Mucosa of descending colon (tissue), 3 donors: ENCODE measurements around the gene KRTAP19-2. TPM values are rescaled to one million over a fixed set of nuclear protein-coding genes. Genes with fewer than 3 reads are reported as not detected.
"Not testable (repeated sequence)": the region's sequence is repeated elsewhere in the genome, so short reads cannot be mapped to it uniquely, and the experiment has no call there.

Experiments
- ATAC-seq: fragments of 200-7000 bp; cut with Tn5 transposase; one replicate; pipeline ENCODE4 v1.9.1; 2020; ENCODE audit warnings: mild to moderate bottlenecking, moderate library complexity
- DNase-seq, 3 donors: peaks; one replicate each; pipeline ENCODE4 v3.0.0-alpha.2; 2020
- H3K36me3 ChIP-seq: fragments of 200-600 bp; one replicate; pipeline ENCODE4 v1.8.0; 2021; ENCODE audit warnings: low read depth, mild to moderate bottlenecking
- H3K4me1 ChIP-seq: fragments of 200-600 bp; one replicate; pipeline ENCODE4 v1.8.0; 2021; ENCODE audit warnings: low read depth, mild to moderate bottlenecking
- H3K4me3 ChIP-seq: fragments of 200-600 bp; one replicate; pipeline ENCODE4 v1.8.0; 2021; ENCODE audit warnings: mild to moderate bottlenecking
- H3K9me3 ChIP-seq: fragments of 200-600 bp; one replicate; pipeline ENCODE4 v1.8.0; 2021; ENCODE audit warnings: mild to moderate bottlenecking
- CTCF ChIP-seq: fragments of 200-600 bp; IDR thresholded peaks from one replicate; pipeline ENCODE4 v1.8.0; 2022; ENCODE audit warnings: antibody characterized with exemption, mild to moderate bottlenecking
- intact Hi-C, 2 donors: fragments of 100-400 bp; cut with DNase I in 1 of 2; cut with micrococcal nuclease in 1 of 2; formaldehyde crosslinking; loops; one replicate each; pipeline versions ENCODE4 v1.11.0 to v1.11.1; 2022; cut with DNase I, micrococcal nuclease
- long read RNA-seq, 2 donors: library from polyadenylated mRNA; unstranded; transcript quantifications; one replicate each; pipeline ENCODE4 v2.0.0, GENCODE V29; 2019 to 2021
- total RNA-seq, 3 donors: library from RNA; stranded (reverse); fragmentation: NEBNext Ultra II Directional in 2 of 3; extraction: Animal tissue kit (Norgen Biotek cat#: 25700) in 2 of 3; gene quantifications; one replicate each; pipeline versions ENCODE4 v1.2.1 to v1.2.4, GENCODE V29; 2021 to 2023
- donor health status: DM: no; HTN: no; CAD: no; lungs with moderate emphysema.
- donor health status: DM: no; HTN: no; CAD: no.
- donor health status: DM: no; HTN: yes; CAD: no.

KRTAP19-2 gene, protein sequence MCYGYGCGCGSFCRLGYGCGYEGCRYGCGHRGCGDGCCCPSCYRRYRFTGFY
- not detected for total RNA-seq
- long read RNA-seq, donor 1, result 0 reads
- long read RNA-seq, donor 2, result 0 reads

DNA sequence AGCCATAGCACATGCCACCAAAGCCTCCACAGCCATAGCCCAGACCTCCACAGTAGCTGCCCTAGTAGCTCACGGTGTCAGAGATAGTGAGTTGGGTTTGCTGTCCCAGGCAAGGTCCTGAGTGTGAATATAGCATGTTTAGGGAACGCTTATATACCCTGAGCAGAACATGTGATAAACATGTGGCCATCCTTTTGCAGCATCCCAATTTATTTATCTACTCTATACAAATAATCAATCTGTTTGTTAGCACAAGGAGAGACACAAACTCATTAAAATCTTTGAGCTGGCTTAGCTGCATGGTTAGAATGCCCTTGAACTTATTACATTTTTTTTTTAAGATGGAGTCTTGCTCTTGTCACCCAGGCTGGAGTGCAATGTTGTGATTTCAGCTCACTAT, at the start of gene KRTAP19-2:
Gene KRTAP19-2 (minus strand): TSS at position 101 of the 400 bp plus-strand sequence. CDS start 88 bp downstream, at position 13.
- intact Hi-C loops, result no loop called here
- peaks cover 43% of the 10 kb centered on the region for H3K9me3 ChIP-seq
- no peak within 1 kb of the TSS for H3K4me3 ChIP-seq
- TF ChIP-seq CTCF, result no peak
- H3K4me1 ChIP-seq, result no peaks in the 10 kb centered on the region
- DNase-seq (no peak), ATAC-seq (no peak)
- no peaks in the 10 kb centered on the region for H3K36me3 ChIP-seq

GRCh38 chr21:30518876-30519275, 31.6 kb upstream of the KRTAP19-2 start:
- Histone ChIP-seq H3K36me3 (no peaks in the 10 kb centered on the region), H3K4me1 (no peaks in the 10 kb centered on the region), H3K9me3 (peaks cover 38% of the 10 kb centered on the region), H3K4me3 (no peak overlapping the region)
- no peak for ATAC-seq
- DNase-seq, result no peak
- intact Hi-C loops, result no loop called here
- TF ChIP-seq CTCF, result no peak

GRCh38 chr21:30515681-30516080, 28.4 kb upstream of the KRTAP19-2 start:
- Histone ChIP-seq H3K36me3 (no peaks in the 10 kb centered on the region), H3K4me3 (no peak overlapping the region), H3K9me3 (peaks cover 45% of the 10 kb centered on the region), H3K4me1 (no peaks in the 10 kb centered on the region)
- intact Hi-C loops, result no loop called here
- DNase-seq, result no peak
- TF ChIP-seq CTCF, result no peak
- ATAC-seq, result no peak

DNA sequence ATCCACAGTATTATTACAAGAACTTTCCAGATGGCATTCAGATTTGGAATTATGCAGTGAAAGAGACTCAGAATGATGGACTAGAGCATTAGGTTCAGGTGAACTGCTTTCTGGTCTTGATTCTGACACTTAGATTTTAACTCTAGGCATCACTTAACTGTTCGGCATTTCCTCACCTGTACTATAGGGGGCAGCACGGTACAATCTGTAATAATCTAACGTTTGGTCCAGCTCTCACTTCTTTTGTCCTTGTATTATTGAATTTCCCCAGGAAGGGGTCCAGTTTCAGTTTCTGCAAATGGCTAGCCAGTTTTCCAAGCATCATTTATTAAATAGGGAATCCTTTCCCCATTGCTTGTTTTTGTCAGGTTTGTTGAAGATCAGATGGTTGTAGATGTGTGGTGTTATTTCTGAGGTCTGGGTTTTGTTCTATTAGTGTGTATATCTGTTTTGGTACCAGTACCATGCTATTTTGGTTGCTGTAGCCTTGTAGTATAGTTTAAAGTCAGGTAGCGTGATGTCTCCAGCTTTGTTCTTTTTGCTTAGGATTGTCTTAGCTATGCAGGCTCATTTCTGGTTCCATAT, 18.5 kb upstream of the KRTAP19-2 start:
- not testable (repeated sequence) for DNase-seq, ATAC-seq

GRCh38 chr21:30502041-30502440, 14.8 kb upstream of the KRTAP19-2 start, which contains the start of gene KRTAP19-5:
KRTAP19-5 (minus strand) TSS chr21:30502141; CDS start chr21:30502090, 51 bp downstream.
- peaks cover 51% of the 10 kb centered on the region for H3K9me3 ChIP-seq

More for the DNA sequence above, 18.5 kb upstream of the KRTAP19-2 start:
- H3K36me3 ChIP-seq, H3K4me3 ChIP-seq, H3K4me1 ChIP-seq, intact Hi-C loops: not testable (repeated sequence)
- peaks cover 52% of the 10 kb centered on the region for H3K9me3 ChIP-seq

More at GRCh38 chr21:30502041-30502440, 14.8 kb upstream of the KRTAP19-2 start, which contains the start of gene KRTAP19-5:
- ATAC-seq (no peak), DNase-seq (no peak)
- intact Hi-C loops, result no loop called here
- H3K36me3 ChIP-seq, result no peaks in the 10 kb centered on the region
- no peaks in the 10 kb centered on the region for H3K4me1 ChIP-seq
- H3K4me3 ChIP-seq, result no peak within 1 kb of the TSS
- no peak for TF ChIP-seq CTCF
